Glutamatergic neuron (in vitro differentiated cells): Measurements from ENCODE around the gene OR2G2. TPM values are rescaled to one million over a fixed set of nuclear protein-coding genes. Genes with fewer than 3 reads are reported as not detected.

Experiments
- DNase-seq: peaks from one replicate; pipeline ENCODE4 v3.0.0; 2022
- H3K27ac Mint-ChIP-seq: one replicate; pipeline ENCODE4 v1.8.0; 2020; ENCODE audit warnings: mild to moderate bottlenecking, mixed read lengths, inconsistent platforms; ENCODE audit not compliant: unreplicated experiment
- H3K27me3 Mint-ChIP-seq: one replicate; pipeline ENCODE4 v1.8.0; 2020; ENCODE audit warnings: mild to moderate bottlenecking, moderate library complexity, mixed read lengths, inconsistent platforms; ENCODE audit not compliant: unreplicated experiment
- H3K36me3 Mint-ChIP-seq: one replicate; pipeline ENCODE4 v1.8.0; 2020; ENCODE audit warnings: mild to moderate bottlenecking, mixed read lengths, inconsistent platforms; ENCODE audit not compliant: unreplicated experiment
- H3K4me1 Mint-ChIP-seq: one replicate; pipeline ENCODE4 v1.8.0; 2020; ENCODE audit warnings: mild to moderate bottlenecking, low read depth, mixed read lengths, inconsistent platforms; ENCODE audit not compliant: unreplicated experiment
- H3K4me3 Mint-ChIP-seq: one replicate; pipeline ENCODE4 v1.8.0; 2020; ENCODE audit warnings: mild to moderate bottlenecking, mixed read lengths, inconsistent platforms; ENCODE audit not compliant: unreplicated experiment
- H3K9me3 Mint-ChIP-seq: one replicate; pipeline ENCODE4 v1.8.0; 2020; ENCODE audit warnings: mild to moderate bottlenecking, moderate library complexity, mixed read lengths, inconsistent platforms; ENCODE audit not compliant: unreplicated experiment
- CTCF ChIP-seq: fragments of 200-600 bp; sonication (generic); IDR thresholded peaks from one replicate; pipeline ENCODE4 v1.5.0; 2021; ENCODE audit not compliant: partially characterized antibody, unreplicated experiment
- long read RNA-seq: library from polyadenylated mRNA; unstranded; transcript quantifications from one replicate; pipeline ENCODE4 v2.0.0, GENCODE V29; 2020; ENCODE audit not compliant: unreplicated experiment
- total RNA-seq: library from RNA; stranded (reverse); fragmentation: NEBNext Ultra II Directional; extraction: Animal tissue kit (Norgen Biotek cat#: 25700); gene quantifications from one replicate; pipeline ENCODE4 v1.2.1, GENCODE V29; 2021; ENCODE audit not compliant: unreplicated experiment

OR2G2 gene
- not detected for total RNA-seq
- long read RNA-seq, result 0 reads

GRCh38 chr1:247588060-247588459, at the start of gene OR2G2:
OR2G2 (plus strand) TSS chr1:247588360; CDS start chr1:247588360, 0 bp downstream.
- no peaks in the 10 kb centered on the region for H3K4me1 Mint-ChIP-seq
- H3K27me3 Mint-ChIP-seq, result peaks cover 3% of the 10 kb centered on the region
- no peak for DNase-seq
- H3K9me3 Mint-ChIP-seq, result no peaks in the 10 kb centered on the region
- no peaks in the 10 kb centered on the region for H3K36me3 Mint-ChIP-seq
- TF ChIP-seq CTCF, result no peak
- H3K4me3 Mint-ChIP-seq, result no peak within 1 kb of the TSS
- H3K27ac Mint-ChIP-seq, result no peak within 1 kb of the TSS

- Mint-ChIP-seq H3K4me1 (no peaks in the 10 kb centered on the region), H3K9me3 (peaks cover 2% of the 10 kb centered on the region), H3K27ac (no peak overlapping the region), H3K36me3 (no peaks in the 10 kb centered on the region), H3K27me3 (no peaks in the 10 kb centered on the region), H3K4me3 (no peak overlapping the region)
- TF ChIP-seq CTCF, result no peak
- no peak for DNase-seq
These were observed 49.6 kb upstream of the OR2G2 start for GRCh38 chr1:247538561-247538960.

GRCh38 chr1:247539215-247539614, 48.9 kb upstream of the OR2G2 start:
- no peaks in the 10 kb centered on the region for H3K27me3 Mint-ChIP-seq
- DNase-seq, result no peak
- no peaks in the 10 kb centered on the region for H3K4me1 Mint-ChIP-seq
- H3K36me3 Mint-ChIP-seq, result no peaks in the 10 kb centered on the region
- TF ChIP-seq CTCF, result no peak
- H3K9me3 Mint-ChIP-seq, result peaks cover 2% of the 10 kb centered on the region
- H3K4me3 Mint-ChIP-seq, result no peak overlapping the region
- H3K27ac Mint-ChIP-seq, result no peak overlapping the region

GRCh38 chr1:247540581-247540980, 47.6 kb upstream of the OR2G2 start:
- no peak for TF ChIP-seq CTCF
- Mint-ChIP-seq H3K4me1 (no peaks in the 10 kb centered on the region), H3K9me3 (peaks cover 2% of the 10 kb centered on the region), H3K4me3 (no peak overlapping the region), H3K27ac (no peak overlapping the region), H3K36me3 (no peaks in the 10 kb centered on the region), H3K27me3 (no peaks in the 10 kb centered on the region)
- DNase-seq, result no peak

- Mint-ChIP-seq H3K4me3 (no peak overlapping the region), H3K27me3 (no peaks in the 10 kb centered on the region), H3K4me1 (no peaks in the 10 kb centered on the region), H3K36me3 (no peaks in the 10 kb centered on the region), H3K9me3 (peaks cover 2% of the 10 kb centered on the region), H3K27ac (no peak overlapping the region)
- no peak for TF ChIP-seq CTCF
- DNase-seq, result no peak
These were observed 45.3 kb upstream of the OR2G2 start for GRCh38 chr1:247542811-247543210.
